ENCODE results near the gene RFXAP. TPM values are rescaled to one million over a fixed set of nuclear protein-coding genes. Genes with fewer than 3 reads are reported as not detected.
A peak's percentile ranks its signal among the peaks of the same experiment; 100 is the strongest.
"Not testable (repeated sequence)": the region's sequence is repeated elsewhere in the genome, so short reads cannot be mapped to it uniquely, and the experiment has no call there.

Gene RFXAP
- total RNA-seq, 1 donor from 2014 or later, result 5.4 TPM

GRCh38 chr13:36776175-36776574 lies 42.8 kb upstream of the RFXAP start:
- intact Hi-C loops (cut with DNase I), result no loop called here
- no peaks in the 10 kb centered on the region for H3K4me1 ChIP-seq
- DNase-seq (no peak), ATAC-seq (no peak)
- no peaks in the 10 kb centered on the region for H3K27me3 ChIP-seq (ENCODE audit: low read depth)
- no peak overlapping the region for H3K27ac ChIP-seq
- no peaks in the 10 kb centered on the region for H3K36me3 ChIP-seq
- TF ChIP-seq CTCF (IDR thresholded peaks at IDR 0.05), result no peak
- no peaks in the 10 kb centered on the region for H3K9me3 ChIP-seq
- H3K4me3 ChIP-seq, result no peak overlapping the region

- peak in 1 of 2 donors; percentile 68 for ATAC-seq
- Histone ChIP-seq H3K9me3 (no peaks in the 10 kb centered on the region), H3K27ac (no peak overlapping the region), H3K36me3 (no peaks in the 10 kb centered on the region), H3K4me3 (no peak overlapping the region), H3K27me3 (ENCODE audit: low read depth) (no peaks in the 10 kb centered on the region), H3K4me1 (no peaks in the 10 kb centered on the region)
- intact Hi-C loops (cut with DNase I), result no loop called here
- TF ChIP-seq CTCF (IDR thresholded peaks at IDR 0.05), result no peak
- no peak for DNase-seq
Measured at GRCh38 chr13:36778083-36778671, 40.8 kb upstream of the RFXAP start.

- Histone ChIP-seq H3K9me3 (no peaks in the 10 kb centered on the region), H3K4me1 (no peaks in the 10 kb centered on the region), H3K27ac (no peak overlapping the region), H3K36me3 (no peaks in the 10 kb centered on the region), H3K27me3 (ENCODE audit: low read depth) (no peaks in the 10 kb centered on the region), H3K4me3 (no peak overlapping the region)
- intact Hi-C loops (cut with DNase I), result no loop called here
- ATAC-seq (no peak), DNase-seq (no peak)
- no peak for TF ChIP-seq CTCF (IDR thresholded peaks at IDR 0.05)
Measured at GRCh38 chr13:36783890-36784289, 35.1 kb upstream of the RFXAP start.

- H3K9me3 ChIP-seq; H3K27me3 ChIP-seq (ENCODE audit: low read depth); DNase-seq; H3K4me3 ChIP-seq; ATAC-seq; H3K27ac ChIP-seq; H3K36me3 ChIP-seq; H3K4me1 ChIP-seq; intact Hi-C loops (cut with DNase I): not testable (repeated sequence)
Measured at GRCh38 chr13:36786175-36786574, 32.8 kb upstream of the RFXAP start.

- Histone ChIP-seq H3K4me3 (no peak overlapping the region), H3K36me3 (no peaks in the 10 kb centered on the region), H3K4me1 (no peaks in the 10 kb centered on the region), H3K27me3 (ENCODE audit: low read depth) (no peaks in the 10 kb centered on the region), H3K27ac (no peak overlapping the region), H3K9me3 (no peaks in the 10 kb centered on the region)
- intact Hi-C loops (cut with DNase I), result no loop called here
- ATAC-seq, result no peak
- no peak for TF ChIP-seq CTCF (IDR thresholded peaks at IDR 0.05)
- DNase-seq, result no peak
Measured at GRCh38 chr13:36787181-36787580, 31.8 kb upstream of the RFXAP start.

GRCh38 chr13:36788276-36788675 lies 30.7 kb upstream of the RFXAP start:
- no peak for DNase-seq
- Histone ChIP-seq H3K4me3 (no peak overlapping the region), H3K9me3 (no peaks in the 10 kb centered on the region), H3K27me3 (ENCODE audit: low read depth) (no peaks in the 10 kb centered on the region), H3K4me1 (no peaks in the 10 kb centered on the region), H3K27ac (no peak overlapping the region), H3K36me3 (no peaks in the 10 kb centered on the region)
- ATAC-seq, result no peak
- intact Hi-C loops (cut with DNase I), result no loop called here
- TF ChIP-seq CTCF (IDR thresholded peaks at IDR 0.05), result no peak

All from lower lobe of right lung (tissue), 2 donors.